DND-41 (cell line): ENCODE results near the gene JPH3.

Experiments used
- CTCF ChIP-seq: IDR thresholded peaks from 2 replicates; pipeline ENCODE4 v1.5.1; 2012; ENCODE audit warnings: borderline replicate concordance, low read length, moderate library complexity, mild to moderate bottlenecking; ENCODE audit not compliant: poor library complexity, severe bottlenecking; ENCODE audit errors: extremely low read depth
- EZH2 ChIP-seq: IDR thresholded peaks from 3 replicates; pipeline ENCODE4 v1.6.1; 2012; ENCODE audit warnings: borderline replicate concordance, low read depth, mild to moderate bottlenecking, moderate library complexity, low read length, inconsistent platforms; ENCODE audit not compliant: severe bottlenecking

GRCh38 chr16:87698676-87699199, 96.4 kb downstream of the JPH3 start:
- TF ChIP-seq CTCF: no peak
- TF ChIP-seq EZH2: no peak
